Erythroblast (primary cell): ENCODE results near the gene FAM180A.

ENCODE experiments used
- GATA1 ChIP-seq: IDR thresholded peaks from 2 replicates; pipeline ENCODE4 v1.6.1; 2011; ENCODE audit warnings: low read depth, mild to moderate bottlenecking, control low read depth, low read length, moderate library complexity
- POLR2A ChIP-seq: IDR thresholded peaks from 2 replicates; pipeline ENCODE4 v1.6.1; 2011; ENCODE audit warnings: mild to moderate bottlenecking, low read length

DNA sequence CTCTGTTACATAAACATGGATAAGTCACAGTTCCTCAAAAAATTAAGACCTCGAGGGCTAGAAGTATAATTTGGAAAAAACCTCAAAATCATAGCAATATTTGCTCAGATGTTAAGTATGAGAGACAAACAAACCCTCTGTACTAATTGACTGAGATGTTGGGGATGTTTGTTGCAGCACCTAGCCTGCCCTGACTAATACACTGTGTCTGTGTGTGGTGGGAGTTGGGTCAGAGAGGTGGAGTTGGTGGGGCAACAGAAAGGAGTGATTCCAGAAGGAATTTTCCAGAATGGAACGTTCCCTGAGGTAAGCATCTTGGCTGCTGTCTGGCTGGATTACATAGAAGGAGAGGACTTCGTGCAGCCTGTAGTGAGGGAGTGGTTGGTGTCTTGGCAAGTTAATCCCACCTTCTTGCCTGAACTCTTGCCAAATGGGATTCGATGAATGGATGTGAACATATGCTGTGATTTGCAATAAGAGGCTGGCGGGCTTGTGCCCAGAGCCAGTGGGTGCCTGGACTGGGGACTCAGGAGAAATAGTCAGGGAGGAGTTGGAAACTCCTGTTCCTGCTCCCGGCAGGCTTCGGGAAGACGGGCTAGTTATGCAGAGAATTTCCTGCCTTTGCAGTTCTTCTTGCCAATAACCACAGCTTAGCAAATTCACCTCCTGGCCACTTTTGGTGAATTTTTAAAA lies 9.3 kb upstream of the FAM180A start:
- no peak for TF ChIP-seq POLR2A
- TF ChIP-seq GATA1, result no peak
